Kidney epithelial cell (primary cell): ENCODE measurements around the gene PRKCA. TPM values are rescaled to one million over a fixed set of nuclear protein-coding genes. Genes with fewer than 3 reads are reported as not detected.

ENCODE experiments used
- DNase-seq: peaks from one replicate; pipeline ENCODE4 v3.0.0-alpha.2; 2010; ENCODE audit warnings: low read depth
- H3K27me3 ChIP-seq: 2 replicates; pipeline ENCODE4 v1.6.0; 2011; ENCODE audit warnings: low read length; ENCODE audit not compliant: control insufficient read depth, insufficient read depth
- H3K36me3 ChIP-seq: 2 replicates; pipeline ENCODE4 v1.5.1; 2011; ENCODE audit warnings: low read length; ENCODE audit not compliant: control insufficient read depth, insufficient read depth
- H3K4me3 ChIP-seq: 2 replicates; pipeline ENCODE4 v1.5.1; 2011; ENCODE audit warnings: low read depth, mild to moderate bottlenecking, control low read depth, low read length
- CTCF ChIP-seq: IDR thresholded peaks from 2 replicates; pipeline ENCODE4 v1.5.1; 2011; ENCODE audit warnings: mild to moderate bottlenecking, moderate library complexity, low read length, control low read depth, inconsistent platforms; ENCODE audit not compliant: insufficient read depth, poor library complexity, severe bottlenecking
- total RNA-seq: library from RNA; depleted of rRNA; stranded (reverse); fragments of >200 nt; gene quantifications from 2 replicates; pipeline ENCODE4 v1.2.3, GENCODE V29; 2015

The PRKCA gene
- total RNA-seq, 1 donor from 2014 or later: 5.7 TPM

DNA sequence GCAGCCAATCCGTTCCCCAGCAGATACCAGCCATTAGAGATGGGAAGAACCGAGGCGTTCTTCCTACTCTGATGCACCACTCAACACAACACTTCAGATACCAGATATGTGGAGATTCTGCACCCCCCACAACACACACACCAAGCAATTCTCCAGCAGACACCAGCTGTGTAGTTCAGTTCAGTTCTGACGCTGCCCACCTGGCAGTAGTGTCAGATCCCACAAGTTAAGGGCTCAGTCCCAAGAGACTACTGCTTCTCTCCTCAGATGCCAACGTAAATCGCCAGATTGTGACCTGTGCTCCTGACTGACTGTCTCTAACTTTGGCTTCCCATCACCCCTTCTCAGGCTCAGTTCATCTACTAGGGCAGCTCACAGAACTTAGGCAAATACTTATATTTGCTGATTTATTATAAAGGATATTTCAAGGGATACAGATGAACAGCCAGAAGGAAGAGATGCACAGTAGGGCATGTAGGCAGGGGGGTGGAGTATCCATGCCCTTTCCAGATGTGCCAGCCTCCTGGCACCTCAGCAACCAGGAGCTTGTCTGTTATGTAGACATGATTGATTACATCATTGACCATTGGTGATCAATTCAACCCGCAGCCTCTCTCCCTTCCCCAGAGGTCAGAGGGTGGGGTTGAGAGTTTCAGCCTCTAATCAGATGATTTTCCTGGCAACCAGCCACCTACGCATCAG, 110.6 kb downstream of the PRKCA start:
- no peak for DNase-seq
- Histone ChIP-seq H3K27me3 (no peaks in the 10 kb centered on the region), H3K36me3 (no peaks in the 10 kb centered on the region), H3K4me3 (no peak overlapping the region)
- TF ChIP-seq CTCF: no peak

GRCh38 chr17:66413559-66414520, 111.4 kb downstream of the PRKCA start:
- no peaks in the 10 kb centered on the region for H3K36me3 ChIP-seq
- TF ChIP-seq CTCF: no peak
- H3K4me3 ChIP-seq: no peak overlapping the region
- H3K27me3 ChIP-seq: no peaks in the 10 kb centered on the region
- no peak for DNase-seq

DNA sequence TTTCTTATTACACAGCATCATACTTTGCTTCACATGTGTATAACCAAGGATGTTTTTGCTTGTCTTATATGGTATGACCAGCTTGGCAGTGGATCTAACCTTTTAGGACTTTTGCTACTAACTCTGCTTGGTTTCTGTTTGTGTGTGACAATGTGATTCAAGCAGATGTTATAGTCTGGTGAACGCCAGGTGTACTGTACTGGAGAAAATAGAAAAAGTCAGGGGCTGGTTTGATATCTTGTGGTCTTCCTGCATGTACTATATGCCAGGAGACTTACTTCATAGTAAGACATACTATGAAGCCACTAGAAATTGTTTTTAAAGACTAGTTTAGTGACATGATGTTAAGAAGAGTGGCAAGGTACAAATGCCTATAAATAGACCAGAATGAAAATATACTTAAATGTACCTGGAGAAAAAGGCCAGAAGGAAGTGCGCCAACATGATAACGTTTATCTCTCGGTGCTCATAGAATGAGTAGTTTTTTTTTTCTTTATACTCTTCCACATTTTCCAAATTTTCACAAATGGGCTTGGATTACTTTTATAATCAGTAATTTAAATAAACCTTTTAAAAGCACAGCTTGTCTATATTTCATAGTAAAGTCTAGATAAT, 112.3 kb downstream of the PRKCA start:
- H3K36me3 ChIP-seq: no peaks in the 10 kb centered on the region
- no peaks in the 10 kb centered on the region for H3K27me3 ChIP-seq
- DNase-seq: no peak
- H3K4me3 ChIP-seq: no peak overlapping the region
- no peak for TF ChIP-seq CTCF

GRCh38 chr17:66415366-66416206, 113.2 kb downstream of the PRKCA start:
- TF ChIP-seq CTCF: no peak
- Histone ChIP-seq H3K36me3 (no peaks in the 10 kb centered on the region), H3K4me3 (no peak overlapping the region), H3K27me3 (no peaks in the 10 kb centered on the region)
- DNase-seq: no peak

GRCh38 chr17:66416207-66416940, 114.0 kb downstream of the PRKCA start:
- DNase-seq: no peak
- no peak for TF ChIP-seq CTCF
- Histone ChIP-seq H3K27me3 (no peaks in the 10 kb centered on the region), H3K4me3 (no peak overlapping the region), H3K36me3 (no peaks in the 10 kb centered on the region)
